Stimulated activated CD8-positive, alpha-beta memory T cell treated with anti-CD3 and anti-CD28 coated beads, Interleukin-15, amount 100 ng/mL, for 24 hours (primary cell): ENCODE results near the gene MGAT4D.
"Not testable (repeated sequence)": the region's sequence is repeated elsewhere in the genome, so short reads cannot be mapped to it uniquely, and the experiment has no call there.

Experiments
- DNase-seq: peaks from one replicate; pipeline ENCODE4 v3.0.0-alpha.2; 2020; ENCODE audit warnings: low read depth

The MGAT4D gene

DNA sequence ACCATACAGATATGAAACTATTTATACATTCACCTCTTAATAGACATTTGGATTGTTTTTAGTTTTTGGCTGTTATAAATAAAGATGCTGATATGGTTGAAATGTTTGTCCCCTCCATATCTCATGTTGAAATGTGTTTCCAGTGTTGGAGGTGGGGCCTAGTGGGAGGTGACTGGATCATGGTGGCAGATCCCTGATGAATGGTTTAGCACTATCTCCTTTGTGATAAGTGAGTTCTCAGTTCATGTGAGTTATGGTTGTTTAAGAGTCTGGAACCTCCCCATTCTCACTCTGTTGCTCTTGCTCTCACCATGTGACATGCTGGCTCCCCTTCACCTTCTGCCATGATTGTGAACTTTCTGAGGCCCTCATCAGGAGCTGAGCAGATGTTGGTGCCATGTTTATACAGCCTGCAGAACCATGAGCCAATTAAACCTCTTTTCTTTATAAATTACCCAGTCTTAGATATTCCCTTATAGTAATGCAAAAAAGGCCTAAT lies 58.4 kb downstream of the MGAT4D start:
- DNase-seq, result no peak

DNA sequence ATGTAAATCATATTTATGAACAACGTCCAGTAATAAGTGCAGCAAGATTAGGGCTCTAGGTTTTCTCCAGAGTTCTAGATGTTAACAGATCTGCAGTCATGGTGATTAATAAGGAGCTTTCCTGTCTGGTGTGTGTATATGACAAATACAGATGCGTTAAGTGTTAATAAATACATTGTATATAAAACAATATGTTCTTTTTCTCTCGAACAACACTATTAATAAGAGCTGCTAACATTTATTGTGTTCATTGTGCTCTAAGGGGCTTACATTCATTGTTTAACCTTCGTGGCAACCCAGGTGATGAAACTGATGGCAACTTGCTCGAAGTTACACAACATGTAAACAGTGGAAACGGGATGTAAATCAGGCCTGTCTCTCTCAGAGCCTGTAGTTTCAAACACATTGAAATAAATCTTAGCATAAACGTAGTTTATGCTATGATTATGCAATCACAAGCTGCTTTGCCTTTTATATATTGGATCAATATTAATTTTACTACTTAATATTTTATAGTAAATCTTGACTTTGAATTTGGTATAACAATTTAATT lies 70.1 kb downstream of the MGAT4D start:
- DNase-seq, result no peak

DNA sequence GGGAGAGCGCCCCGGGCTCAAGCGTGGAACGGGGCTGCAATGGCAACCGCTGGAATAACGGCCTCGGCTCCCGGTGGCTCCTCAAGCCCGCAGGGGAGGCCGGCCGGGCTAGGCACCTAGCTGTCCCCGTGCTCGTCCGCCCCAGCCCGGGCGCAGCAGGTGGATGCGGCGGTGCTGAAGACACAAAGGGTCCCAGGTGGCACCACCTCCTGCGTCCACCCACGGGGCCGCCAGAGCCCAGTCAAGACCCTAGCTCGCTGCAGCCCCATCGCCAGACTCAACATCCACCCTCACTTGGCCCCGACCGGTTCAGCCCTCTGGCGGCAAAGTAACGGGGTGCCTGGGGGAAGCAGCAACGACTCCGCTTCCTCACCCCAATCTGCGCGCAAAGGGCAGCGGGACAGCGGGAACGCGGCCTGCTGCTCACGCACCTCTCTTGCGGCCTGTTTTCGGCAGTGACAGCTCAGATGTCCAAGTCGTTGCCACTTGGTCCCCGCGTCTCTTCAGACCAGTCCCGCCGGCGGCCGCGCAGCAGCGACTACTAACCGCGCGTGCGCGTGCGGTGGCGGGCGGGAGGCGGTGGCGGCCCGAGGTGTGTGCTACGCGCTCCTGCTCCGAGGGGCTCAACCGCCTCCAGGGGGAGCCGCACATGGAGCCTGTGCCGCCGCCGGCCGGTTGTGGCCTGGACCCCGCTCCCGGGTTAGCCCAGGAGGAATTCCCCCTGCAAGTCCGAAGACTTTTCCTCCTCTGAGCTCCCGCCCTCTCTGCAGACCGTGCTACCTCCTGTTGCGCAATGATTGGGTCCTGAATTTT lies 70.8 kb downstream of the MGAT4D start, which contains the start of gene CLGN:
CLGN (minus strand) TSS at position 543 of the 813 bp plus-strand sequence. CDS start 14,570 bp downstream, outside the sequence.
- DNase-seq, result peak; percentile 37

DNA sequence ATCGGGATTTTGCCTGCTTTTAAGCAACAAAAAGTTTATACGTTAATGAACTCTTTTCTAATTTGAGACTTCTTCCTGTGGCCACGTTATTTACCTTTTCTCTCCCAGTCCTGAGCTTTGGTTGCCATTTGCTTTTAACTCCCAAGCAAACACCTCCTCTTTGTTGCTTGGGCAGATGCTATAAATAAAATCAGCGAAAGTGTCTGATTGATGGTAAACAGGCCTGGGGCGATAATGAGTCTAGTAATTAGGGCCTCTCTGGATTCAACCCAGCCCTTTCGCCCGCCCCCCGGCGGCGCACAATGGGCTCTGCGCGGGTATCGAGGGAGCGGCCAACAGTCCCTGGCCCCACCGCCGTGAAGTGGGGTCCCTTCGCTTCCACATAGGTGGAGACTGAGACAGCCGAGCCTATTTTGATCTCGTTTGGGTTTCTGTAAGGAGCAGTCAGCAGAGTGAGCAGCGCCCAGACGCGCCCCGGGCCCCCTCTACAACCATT lies 71.4 kb downstream of the MGAT4D start:
- no peak for DNase-seq

DNA sequence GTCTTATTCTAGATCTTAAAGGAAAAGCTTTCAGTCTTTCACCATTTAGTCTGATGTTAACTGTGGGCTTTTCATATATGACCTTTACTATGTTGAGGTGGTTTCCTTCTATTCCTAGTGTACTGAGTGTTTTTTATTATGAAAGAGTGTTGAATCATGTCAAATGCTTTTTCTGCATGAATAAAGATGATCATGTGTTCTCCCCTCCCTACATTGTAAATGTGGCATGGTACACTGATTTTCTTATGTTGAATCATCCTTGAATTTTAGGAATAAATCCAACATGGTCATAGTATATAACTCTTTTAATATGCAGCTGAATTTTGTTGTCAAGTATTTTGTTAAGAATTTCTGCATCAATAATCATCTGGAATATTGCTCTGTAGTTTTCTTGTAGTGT lies 75.0 kb downstream of the MGAT4D start:
- no peak for DNase-seq

DNA sequence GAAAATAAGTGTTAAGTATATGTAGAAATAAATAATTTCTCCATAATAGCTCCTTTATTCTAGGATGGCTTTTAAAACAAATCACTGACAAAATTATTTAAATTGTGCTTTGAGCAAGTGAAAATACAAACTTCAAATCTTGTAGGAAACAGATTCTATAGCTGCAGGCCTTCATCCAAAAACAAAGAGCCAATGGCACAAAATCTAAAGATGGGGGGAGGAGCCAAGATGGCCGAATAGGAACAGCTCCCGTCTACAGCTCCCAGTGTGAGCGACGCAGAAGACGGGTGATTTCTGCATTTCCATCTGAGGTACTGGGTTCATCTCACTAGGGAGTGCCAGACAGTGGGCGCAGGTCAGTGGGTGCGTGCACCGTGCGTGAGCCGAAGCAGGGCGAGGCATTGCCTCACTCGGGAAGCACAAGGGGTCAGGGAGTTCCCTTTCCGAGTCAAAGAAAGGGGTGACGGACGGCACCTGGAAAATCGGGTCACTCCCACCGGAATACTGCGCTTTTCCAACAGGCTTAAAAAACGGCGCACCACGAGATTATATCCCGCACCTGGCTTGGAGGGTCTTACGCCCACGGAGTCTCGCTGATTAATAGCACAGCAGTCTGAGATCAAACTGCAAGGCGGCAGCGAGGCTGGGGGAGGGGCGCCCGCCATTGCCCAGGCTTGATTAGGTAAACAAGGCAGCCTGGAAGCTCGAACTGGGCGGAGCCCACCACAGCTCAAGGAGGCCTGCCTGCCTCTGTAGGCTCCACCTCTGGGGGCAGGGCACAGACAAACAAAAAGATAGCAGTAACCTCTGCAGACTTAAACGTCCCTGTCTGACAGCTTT lies 84.7 kb downstream of the MGAT4D start:
- not testable (repeated sequence) for DNase-seq

DNA sequence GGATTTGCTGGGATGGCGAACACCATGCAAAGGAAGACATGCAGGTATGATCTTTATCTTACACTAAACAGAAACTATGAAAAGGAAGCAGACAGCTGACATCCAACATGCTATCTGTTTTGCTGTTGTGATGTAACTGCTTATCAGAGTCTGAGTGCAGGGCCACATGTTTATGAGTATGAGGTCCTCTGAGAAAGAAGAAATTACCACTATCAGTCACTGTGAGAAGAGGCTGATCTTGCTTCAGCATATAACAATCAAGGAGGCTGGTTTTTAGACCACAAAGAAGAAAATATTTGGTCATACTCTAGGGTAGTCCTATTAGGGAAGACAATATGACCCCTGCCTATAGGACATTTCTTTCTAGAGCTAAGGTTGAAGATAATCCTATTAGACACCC lies 89.1 kb downstream of the MGAT4D start:
- no peak for DNase-seq

DNA sequence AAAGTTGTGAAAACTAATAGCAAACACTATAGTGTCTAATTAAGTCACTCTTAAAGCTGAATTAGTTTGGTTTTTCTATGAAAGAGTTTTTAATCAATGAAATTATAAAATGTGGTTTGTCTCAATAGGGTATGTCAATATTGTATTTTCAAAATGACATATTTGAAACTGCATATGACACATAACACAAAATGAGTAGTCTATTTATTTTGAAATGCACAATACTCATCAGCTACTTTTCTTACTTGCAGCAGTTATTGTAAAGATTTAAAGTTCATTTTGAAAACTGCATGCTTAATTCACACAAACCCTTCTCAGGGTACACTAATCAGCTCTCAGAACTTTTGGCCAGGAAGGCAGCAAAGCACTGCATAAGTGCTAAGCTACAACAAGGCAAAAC lies 91.8 kb downstream of the MGAT4D start:
- DNase-seq, result no peak

DNA sequence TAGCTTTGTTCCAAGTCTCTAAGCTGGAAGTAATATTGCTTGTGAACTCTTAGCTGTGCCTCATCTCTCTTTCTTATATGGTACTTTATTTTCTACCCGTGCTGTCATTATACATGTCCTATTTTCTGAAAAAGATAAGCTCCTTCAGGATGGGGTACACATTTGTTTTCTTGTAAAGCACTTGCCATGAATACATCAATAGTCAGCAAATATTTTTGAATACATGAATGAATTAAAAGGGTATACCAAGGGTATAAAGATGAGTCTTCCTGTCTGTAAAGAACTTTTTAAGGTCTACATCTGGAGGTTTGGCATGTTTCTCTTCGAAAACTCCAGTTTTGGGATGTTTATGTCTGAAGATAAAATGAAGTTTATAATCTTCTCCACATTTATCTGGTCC lies 98.0 kb downstream of the MGAT4D start:
- no peak for DNase-seq

DNA sequence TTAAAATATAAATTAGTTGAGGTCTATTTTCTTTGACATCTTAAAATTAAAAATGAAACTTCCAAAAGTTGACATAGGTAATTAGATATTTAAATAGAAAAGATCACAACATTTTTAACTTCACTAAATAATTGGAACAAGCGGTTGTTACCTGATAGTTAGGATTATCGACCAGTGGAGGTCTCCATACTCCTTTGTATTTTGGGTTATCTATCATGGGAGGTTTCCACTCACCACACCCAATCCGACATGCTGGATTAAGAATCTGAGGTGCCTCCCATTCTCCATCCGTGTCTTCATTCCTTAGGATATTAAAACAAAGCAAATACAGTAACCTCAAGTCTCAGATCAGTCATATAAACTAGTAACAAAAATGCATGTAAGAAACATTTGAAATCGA lies 102.4 kb downstream of the MGAT4D start:
- DNase-seq, result no peak
